ENCODE data around the gene KRT6B. TPM values are rescaled to one million over a fixed set of nuclear protein-coding genes. Genes with fewer than 3 reads are reported as not detected.
"Not testable (repeated sequence)": the region's sequence is repeated elsewhere in the genome, so short reads cannot be mapped to it uniquely, and the experiment has no call there.

The KRT6B gene
- polyA plus RNA-seq, 1 donor (not counting 4 experiments of a cell fraction or from before 2014, with no cell fraction given), result 2,016 TPM

DNA sequence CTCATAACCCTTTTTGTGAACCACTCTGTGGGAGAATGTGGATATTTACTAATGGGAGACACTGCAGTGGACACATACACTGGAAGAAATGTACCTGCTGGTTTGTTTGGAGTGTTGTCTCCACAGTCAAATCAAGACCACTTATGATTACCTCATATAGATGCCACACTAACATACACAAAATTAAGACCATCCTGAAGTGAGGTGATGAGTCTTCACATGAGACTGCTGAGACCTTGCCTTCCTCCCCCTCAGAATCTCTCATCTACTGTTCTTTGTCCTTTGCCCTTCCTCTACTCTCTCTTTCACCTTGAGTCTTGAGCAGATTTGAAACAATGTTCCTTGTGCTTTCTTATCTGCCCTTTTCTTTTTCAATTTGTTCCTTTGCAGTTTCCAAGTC is 36.8 kb upstream of the KRT6B start:
- DNase-seq (ENCODE audit: low read depth, low spot score) (no peak), FAIRE-seq (peak; percentile 52)
- peak overlapping the region; percentile 6 for H3K4me2 ChIP-seq (ENCODE audit: control insufficient read depth, extremely low read depth, insufficient read depth, low read depth, low read length)

DNA sequence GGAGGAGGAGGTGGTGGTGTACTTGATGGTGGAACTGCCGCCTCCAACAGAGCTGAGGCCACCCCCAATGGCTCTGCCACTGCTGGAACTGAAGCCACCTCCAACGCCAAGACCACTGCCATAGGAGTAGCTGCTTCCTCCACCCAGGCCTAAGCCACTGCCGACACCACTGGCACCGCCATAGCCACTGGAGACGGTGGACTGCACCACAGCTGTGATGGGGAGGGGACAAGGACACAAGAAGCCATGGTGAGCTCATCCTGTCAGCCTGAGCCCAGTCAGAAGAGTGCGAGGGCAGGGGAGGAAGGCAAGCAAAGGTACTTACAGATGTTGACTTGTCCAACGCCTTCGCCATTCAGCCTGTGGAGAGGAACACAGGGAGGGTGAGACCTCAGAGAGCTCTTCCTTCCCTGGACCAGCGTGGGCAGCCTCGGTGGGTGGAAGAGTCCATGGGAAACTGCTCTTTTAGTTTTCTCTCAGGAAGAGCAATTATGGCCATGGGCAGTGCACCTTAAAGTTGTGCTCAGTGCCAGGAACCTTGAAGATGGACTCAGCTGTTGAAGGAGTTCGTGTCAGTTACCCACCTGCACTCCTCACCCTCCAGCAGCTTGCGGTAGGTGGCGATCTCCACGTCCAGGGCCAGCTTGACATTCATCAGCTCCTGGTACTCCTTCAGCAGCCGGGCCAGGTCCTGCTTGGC is 35.9 kb upstream of the KRT6B start:
- peaks cover 14 to 31% of the 10 kb centered on the region in 2 experiments for H3K36me3 ChIP-seq (ENCODE audit: control insufficient read depth in 2 of 2, extremely low read depth in 1 of 2, insufficient read depth in 2 of 2, low read length in 2 of 2)
- H3K4me3 ChIP-seq (ENCODE audit: control insufficient read depth in 2 of 3, extremely low read depth in 1 of 3, insufficient read depth in 2 of 3, low read depth in 1 of 3, low read length in 3 of 3); DNase-seq (ENCODE audit: low read depth, low spot score); H3K4me2 ChIP-seq (ENCODE audit: control insufficient read depth, extremely low read depth, insufficient read depth, low read depth, low read length); H3K9ac ChIP-seq (ENCODE audit: control insufficient read depth, extremely low read depth, insufficient read depth, low read length); H3K27ac ChIP-seq (ENCODE audit: control insufficient read depth, insufficient read depth, low read length); H3K9me1 ChIP-seq (ENCODE audit: control insufficient read depth, extremely low read depth, insufficient read depth, low read length); H3K27me3 ChIP-seq (ENCODE audit: control insufficient read depth, extremely low read depth, insufficient read depth, low read length); H2AFZ ChIP-seq (ENCODE audit: control insufficient read depth, low read length); H3K9me3 ChIP-seq (ENCODE audit: control insufficient read depth, low read depth, low read length); dilution Hi-C loops (cut with MboI; ENCODE audit: extremely low pct_ligation_motif_present, low sequenced_read_pairs); H3K4me1 ChIP-seq (ENCODE audit: control insufficient read depth, extremely low read depth, insufficient read depth, low read length): not testable (repeated sequence)
- peak; percentile 53 for FAIRE-seq
- H3K79me2 ChIP-seq (ENCODE audit: control insufficient read depth, insufficient read depth, low read length), result peaks cover 14% of the 10 kb centered on the region
- H4K20me1 ChIP-seq (ENCODE audit: control insufficient read depth, extremely low read depth, insufficient read depth, low read length), result peaks cover 31% of the 10 kb centered on the region

More for the DNA sequence above, 36.8 kb upstream of the KRT6B start:
- Histone ChIP-seq H3K36me3 (ENCODE audit: control insufficient read depth in 2 of 2, extremely low read depth in 1 of 2, insufficient read depth in 2 of 2, low read length in 2 of 2) (peaks cover 14 to 31% of the 10 kb centered on the region in 2 experiments), H2AFZ (ENCODE audit: control insufficient read depth, low read length) (no peak overlapping the region), H3K4me1 (ENCODE audit: control insufficient read depth, extremely low read depth, insufficient read depth, low read length) (peaks cover 5% of the 10 kb centered on the region), H4K20me1 (ENCODE audit: control insufficient read depth, extremely low read depth, insufficient read depth, low read length) (peaks cover 31% of the 10 kb centered on the region), H3K27ac (ENCODE audit: control insufficient read depth, insufficient read depth, low read length) (no peak overlapping the region), H3K79me2 (ENCODE audit: control insufficient read depth, insufficient read depth, low read length) (peaks cover 16% of the 10 kb centered on the region), H3K9ac (ENCODE audit: control insufficient read depth, extremely low read depth, insufficient read depth, low read length) (no peak overlapping the region), H3K4me3 (ENCODE audit: control insufficient read depth in 2 of 3, extremely low read depth in 1 of 3, insufficient read depth in 2 of 3, low read depth in 1 of 3, low read length in 3 of 3) (no peak overlapping the region), H3K9me1 (ENCODE audit: control insufficient read depth, extremely low read depth, insufficient read depth, low read length) (no peaks in the 10 kb centered on the region), H3K27me3 (ENCODE audit: control insufficient read depth, extremely low read depth, insufficient read depth, low read length) (no peaks in the 10 kb centered on the region), H3K9me3 (ENCODE audit: control insufficient read depth, low read depth, low read length) (no peaks in the 10 kb centered on the region)
- TF ChIP-seq, protein P1, sequence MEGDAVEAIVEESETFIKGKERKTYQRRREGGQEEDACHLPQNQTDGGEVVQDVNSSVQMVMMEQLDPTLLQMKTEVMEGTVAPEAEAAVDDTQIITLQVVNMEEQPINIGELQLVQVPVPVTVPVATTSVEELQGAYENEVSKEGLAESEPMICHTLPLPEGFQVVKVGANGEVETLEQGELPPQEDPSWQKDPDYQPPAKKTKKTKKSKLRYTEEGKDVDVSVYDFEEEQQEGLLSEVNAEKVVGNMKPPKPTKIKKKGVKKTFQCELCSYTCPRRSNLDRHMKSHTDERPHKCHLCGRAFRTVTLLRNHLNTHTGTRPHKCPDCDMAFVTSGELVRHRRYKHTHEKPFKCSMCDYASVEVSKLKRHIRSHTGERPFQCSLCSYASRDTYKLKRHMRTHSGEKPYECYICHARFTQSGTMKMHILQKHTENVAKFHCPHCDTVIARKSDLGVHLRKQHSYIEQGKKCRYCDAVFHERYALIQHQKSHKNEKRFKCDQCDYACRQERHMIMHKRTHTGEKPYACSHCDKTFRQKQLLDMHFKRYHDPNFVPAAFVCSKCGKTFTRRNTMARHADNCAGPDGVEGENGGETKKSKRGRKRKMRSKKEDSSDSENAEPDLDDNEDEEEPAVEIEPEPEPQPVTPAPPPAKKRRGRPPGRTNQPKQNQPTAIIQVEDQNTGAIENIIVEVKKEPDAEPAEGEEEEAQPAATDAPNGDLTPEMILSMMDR (optimal IDR thresholded peaks at IDR 0.05 in 1 of 3, IDR thresholded peaks at IDR 0.05 in 1 of 3, conservative IDR thresholded peaks at IDR 0.05 in 1 of 3; ENCODE audit: extremely low read depth in 1 of 3, insufficient read depth in 2 of 3, low read length in 3 of 3), result no peak
- no peak for TF ChIP-seq EZH2 (IDR thresholded peaks at IDR 0.05; ENCODE audit: low read length)
- dilution Hi-C loops (cut with MboI; ENCODE audit: extremely low pct_ligation_motif_present, low sequenced_read_pairs), result no loop called here

DNA sequence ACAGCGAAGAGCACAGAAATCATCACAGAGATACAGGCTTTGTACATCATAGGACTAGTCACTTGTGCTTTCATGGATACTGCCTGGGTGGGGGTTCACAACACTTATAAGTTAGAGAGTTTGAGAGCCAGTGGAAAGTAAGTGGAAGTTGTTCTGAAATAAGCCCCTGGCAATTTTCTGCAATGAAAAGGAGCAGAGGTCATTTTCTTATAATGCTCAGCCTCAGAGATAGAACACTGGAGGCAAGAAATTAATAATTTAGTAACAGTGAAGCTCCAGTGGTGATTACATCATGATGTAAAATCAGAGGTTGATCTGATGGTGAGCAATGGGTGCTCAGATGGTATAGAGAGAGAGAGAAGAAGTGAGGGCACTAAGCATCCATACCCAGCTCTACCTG is 35.3 kb upstream of the KRT6B start:
- dilution Hi-C loops (cut with MboI; ENCODE audit: extremely low pct_ligation_motif_present, low sequenced_read_pairs), result no loop called here
- no peak for TF ChIP-seq EZH2 (IDR thresholded peaks at IDR 0.05; ENCODE audit: low read length)
- TF ChIP-seq, protein P1 (optimal IDR thresholded peaks at IDR 0.05 in 1 of 3, IDR thresholded peaks at IDR 0.05 in 1 of 3, conservative IDR thresholded peaks at IDR 0.05 in 1 of 3; ENCODE audit: extremely low read depth in 1 of 3, insufficient read depth in 2 of 3, low read length in 3 of 3), result no peak
- FAIRE-seq, result no peak
- H3K27ac ChIP-seq (ENCODE audit: control insufficient read depth, insufficient read depth, low read length), result no peak overlapping the region
- H2AFZ ChIP-seq (ENCODE audit: control insufficient read depth, low read length), result no peak overlapping the region
- DNase-seq (ENCODE audit: low read depth, low spot score), result no peak
- H3K36me3 ChIP-seq (ENCODE audit: control insufficient read depth in 2 of 2, extremely low read depth in 1 of 2, insufficient read depth in 2 of 2, low read length in 2 of 2), result peaks cover 11 to 30% of the 10 kb centered on the region in 2 experiments
- no peaks in the 10 kb centered on the region for H3K27me3 ChIP-seq (ENCODE audit: control insufficient read depth, extremely low read depth, insufficient read depth, low read length)
- no peak overlapping the region for H3K4me2 ChIP-seq (ENCODE audit: control insufficient read depth, extremely low read depth, insufficient read depth, low read depth, low read length)
- no peak overlapping the region for H3K4me3 ChIP-seq (ENCODE audit: control insufficient read depth in 2 of 3, extremely low read depth in 1 of 3, insufficient read depth in 2 of 3, low read depth in 1 of 3, low read length in 3 of 3)
- H3K4me1 ChIP-seq (ENCODE audit: control insufficient read depth, extremely low read depth, insufficient read depth, low read length), result no peaks in the 10 kb centered on the region
- H3K79me2 ChIP-seq (ENCODE audit: control insufficient read depth, insufficient read depth, low read length), result peaks cover 11% of the 10 kb centered on the region
- H3K9ac ChIP-seq (ENCODE audit: control insufficient read depth, extremely low read depth, insufficient read depth, low read length), result no peak overlapping the region
- H4K20me1 ChIP-seq (ENCODE audit: control insufficient read depth, extremely low read depth, insufficient read depth, low read length), result peaks cover 29% of the 10 kb centered on the region
- no peaks in the 10 kb centered on the region for H3K9me3 ChIP-seq (ENCODE audit: control insufficient read depth, low read depth, low read length)
- H3K9me1 ChIP-seq (ENCODE audit: control insufficient read depth, extremely low read depth, insufficient read depth, low read length), result no peaks in the 10 kb centered on the region

Data from keratinocyte (primary cell).